Stimulated activated naive CD8-positive, alpha-beta T cell treated with anti-CD3 and anti-CD28 coated beads, Interleukin-15, Interleukin-2, amounts not matched to agents 100 ng/mL and 50 ng/mL, for 24 hours (primary cell): ENCODE data around the gene CEP162.

Source experiments
- H3K27ac Mint-ChIP-seq: one replicate; pipeline ENCODE4 v1.8.0; 2021; ENCODE audit warnings: mild to moderate bottlenecking, mixed read lengths
- H3K27me3 Mint-ChIP-seq: one replicate; pipeline ENCODE4 v1.8.0; 2021; ENCODE audit warnings: mixed read lengths
- H3K36me3 Mint-ChIP-seq: one replicate; pipeline ENCODE4 v1.8.0; 2021; ENCODE audit warnings: low read depth, mixed read lengths
- H3K4me1 Mint-ChIP-seq: one replicate; pipeline ENCODE4 v1.8.0; 2021; ENCODE audit warnings: low read depth, mixed read lengths
- H3K4me3 Mint-ChIP-seq: one replicate; pipeline ENCODE4 v1.8.0; 2021; ENCODE audit warnings: mild to moderate bottlenecking, mixed read lengths
- H3K9me3 Mint-ChIP-seq: one replicate; pipeline ENCODE4 v1.8.0; 2021; ENCODE audit warnings: mixed read lengths

Gene CEP162

GRCh38 chr6:84227434-84228197 lies at the start of gene CEP162:
CEP162 (minus strand) TSS chr6:84227643; CDS start chr6:84226393, 1,250 bp downstream.
- Mint-ChIP-seq H3K27ac (peak within 1 kb of the TSS; percentile 96), H3K27me3 (peaks cover 17% of the 10 kb centered on the region)

GRCh38 chr6:84274856-84275255 lies 47.4 kb upstream of the CEP162 start:
- no peaks in the 10 kb centered on the region for H3K36me3 Mint-ChIP-seq
- H3K4me1 Mint-ChIP-seq, result no peaks in the 10 kb centered on the region
- H3K27ac Mint-ChIP-seq, result no peak overlapping the region
- H3K9me3 Mint-ChIP-seq, result no peaks in the 10 kb centered on the region
- peaks cover 10% of the 10 kb centered on the region for H3K27me3 Mint-ChIP-seq
- no peak overlapping the region for H3K4me3 Mint-ChIP-seq

More at GRCh38 chr6:84227434-84228197, at the start of gene CEP162:
- peak within 1 kb of the TSS; percentile 99 for H3K4me3 Mint-ChIP-seq
- H3K4me1 Mint-ChIP-seq, result peaks cover 20% of the 10 kb centered on the region
- no peaks in the 10 kb centered on the region for H3K36me3 Mint-ChIP-seq
- H3K9me3 Mint-ChIP-seq, result no peaks in the 10 kb centered on the region

GRCh38 chr6:84273048-84273809 lies 45.8 kb upstream of the CEP162 start:
- no peak overlapping the region for H3K27ac Mint-ChIP-seq
- no peaks in the 10 kb centered on the region for H3K4me1 Mint-ChIP-seq
- no peaks in the 10 kb centered on the region for H3K36me3 Mint-ChIP-seq
- peaks cover 8% of the 10 kb centered on the region for H3K27me3 Mint-ChIP-seq
- no peaks in the 10 kb centered on the region for H3K9me3 Mint-ChIP-seq
- no peak overlapping the region for H3K4me3 Mint-ChIP-seq

GRCh38 chr6:84272298-84272697 lies 44.9 kb upstream of the CEP162 start:
- Mint-ChIP-seq H3K27ac (no peak overlapping the region), H3K9me3 (no peaks in the 10 kb centered on the region), H3K4me1 (no peaks in the 10 kb centered on the region), H3K27me3 (peaks cover 9% of the 10 kb centered on the region), H3K4me3 (no peak overlapping the region), H3K36me3 (no peaks in the 10 kb centered on the region)

GRCh38 chr6:84271061-84271716 lies 43.7 kb upstream of the CEP162 start:
- Mint-ChIP-seq H3K27ac (no peak overlapping the region), H3K36me3 (no peaks in the 10 kb centered on the region), H3K4me1 (no peaks in the 10 kb centered on the region)

GRCh38 chr6:84269947-84270733 lies 42.7 kb upstream of the CEP162 start:
- peaks cover 12% of the 10 kb centered on the region for H3K27me3 Mint-ChIP-seq
- no peaks in the 10 kb centered on the region for H3K4me1 Mint-ChIP-seq
- H3K9me3 Mint-ChIP-seq, result no peaks in the 10 kb centered on the region
- H3K27ac Mint-ChIP-seq, result no peak overlapping the region
- no peaks in the 10 kb centered on the region for H3K36me3 Mint-ChIP-seq
- no peak overlapping the region for H3K4me3 Mint-ChIP-seq

More at GRCh38 chr6:84271061-84271716, 43.7 kb upstream of the CEP162 start:
- no peak overlapping the region for H3K4me3 Mint-ChIP-seq
- H3K9me3 Mint-ChIP-seq, result no peaks in the 10 kb centered on the region
- H3K27me3 Mint-ChIP-seq, result peaks cover 9% of the 10 kb centered on the region

- Mint-ChIP-seq H3K27ac (no peak overlapping the region), H3K9me3 (no peaks in the 10 kb centered on the region), H3K36me3 (no peaks in the 10 kb centered on the region)
These were observed 41.3 kb upstream of the CEP162 start for GRCh38 chr6:84268781-84269180.

GRCh38 chr6:84263557-84263956 lies 36.1 kb upstream of the CEP162 start:
- H3K36me3 Mint-ChIP-seq, result no peaks in the 10 kb centered on the region
- H3K4me1 Mint-ChIP-seq, result no peaks in the 10 kb centered on the region
- H3K27ac Mint-ChIP-seq, result no peak overlapping the region
- H3K27me3 Mint-ChIP-seq, result peaks cover 25% of the 10 kb centered on the region
- no peak overlapping the region for H3K4me3 Mint-ChIP-seq
- H3K9me3 Mint-ChIP-seq, result no peaks in the 10 kb centered on the region

More at GRCh38 chr6:84268781-84269180, 41.3 kb upstream of the CEP162 start:
- Mint-ChIP-seq H3K27me3 (peaks cover 9% of the 10 kb centered on the region), H3K4me3 (no peak overlapping the region), H3K4me1 (no peaks in the 10 kb centered on the region)

GRCh38 chr6:84260926-84261325 lies 33.5 kb upstream of the CEP162 start:
- peaks cover 34% of the 10 kb centered on the region for H3K27me3 Mint-ChIP-seq
- H3K9me3 Mint-ChIP-seq, result no peaks in the 10 kb centered on the region
- no peak overlapping the region for H3K4me3 Mint-ChIP-seq
- H3K36me3 Mint-ChIP-seq, result no peaks in the 10 kb centered on the region
- H3K4me1 Mint-ChIP-seq, result no peaks in the 10 kb centered on the region
- no peak overlapping the region for H3K27ac Mint-ChIP-seq

- no peak overlapping the region for H3K4me3 Mint-ChIP-seq
- no peaks in the 10 kb centered on the region for H3K36me3 Mint-ChIP-seq
- H3K4me1 Mint-ChIP-seq, result no peaks in the 10 kb centered on the region
- no peaks in the 10 kb centered on the region for H3K9me3 Mint-ChIP-seq
- no peak overlapping the region for H3K27ac Mint-ChIP-seq
- peaks cover 38% of the 10 kb centered on the region for H3K27me3 Mint-ChIP-seq
These were observed 32.8 kb upstream of the CEP162 start for GRCh38 chr6:84260196-84260595.

- no peaks in the 10 kb centered on the region for H3K4me1 Mint-ChIP-seq
- H3K9me3 Mint-ChIP-seq, result no peaks in the 10 kb centered on the region
- no peak overlapping the region for H3K4me3 Mint-ChIP-seq
- H3K27ac Mint-ChIP-seq, result no peak overlapping the region
- H3K27me3 Mint-ChIP-seq, result peaks cover 44% of the 10 kb centered on the region
- no peaks in the 10 kb centered on the region for H3K36me3 Mint-ChIP-seq
These were observed 31.4 kb upstream of the CEP162 start for GRCh38 chr6:84258866-84259265.

- Mint-ChIP-seq H3K27me3 (peaks cover 49% of the 10 kb centered on the region), H3K4me1 (no peaks in the 10 kb centered on the region), H3K4me3 (no peak overlapping the region), H3K36me3 (no peaks in the 10 kb centered on the region), H3K9me3 (no peaks in the 10 kb centered on the region), H3K27ac (no peak overlapping the region)
These were observed 30.8 kb upstream of the CEP162 start for GRCh38 chr6:84258268-84258667.

- no peak overlapping the region for H3K27ac Mint-ChIP-seq
- no peaks in the 10 kb centered on the region for H3K4me1 Mint-ChIP-seq
- no peak overlapping the region for H3K4me3 Mint-ChIP-seq
- no peaks in the 10 kb centered on the region for H3K36me3 Mint-ChIP-seq
- H3K9me3 Mint-ChIP-seq, result no peaks in the 10 kb centered on the region
- peaks cover 42% of the 10 kb centered on the region for H3K27me3 Mint-ChIP-seq
These were observed 28.2 kb upstream of the CEP162 start for GRCh38 chr6:84255641-84256040.

GRCh38 chr6:84253380-84253779 lies 25.9 kb upstream of the CEP162 start:
- Mint-ChIP-seq H3K27ac (no peak overlapping the region), H3K4me3 (no peak overlapping the region), H3K4me1 (no peaks in the 10 kb centered on the region), H3K36me3 (no peaks in the 10 kb centered on the region), H3K27me3 (peaks cover 29% of the 10 kb centered on the region), H3K9me3 (no peaks in the 10 kb centered on the region)
